Epithelial cell of esophagus (primary cell): ENCODE measurements around the gene KDM3B.
A peak's percentile ranks its signal among the peaks of the same experiment; 100 is the strongest.

Source experiments
- DNase-seq: peaks from one replicate; pipeline ENCODE4 v3.0.0; 2010; ENCODE audit warnings: low read depth
- H3K4me3 ChIP-seq: 2 replicates; pipeline ENCODE4 v1.5.1; 2011; ENCODE audit warnings: mild to moderate bottlenecking, low read length, control low read depth
- CTCF ChIP-seq: IDR thresholded peaks from 2 replicates; pipeline ENCODE4 v1.5.1; 2011; ENCODE audit warnings: low read depth, mild to moderate bottlenecking, low read length, control low read depth, inconsistent platforms; ENCODE audit not compliant: insufficient read depth; ENCODE audit errors: missing control alignments

The KDM3B gene

GRCh38 chr5:138466900-138467710 is 114.6 kb downstream of the KDM3B start:
- no peak for TF ChIP-seq CTCF
- no peak for DNase-seq

GRCh38 chr5:138467711-138468132 is 115.2 kb downstream of the KDM3B start:
- no peak for DNase-seq
- peak overlapping the region; percentile 97 for H3K4me3 ChIP-seq
- TF ChIP-seq CTCF: peak; percentile 1

More at GRCh38 chr5:138466900-138467710, 114.6 kb downstream of the KDM3B start:
- H3K4me3 ChIP-seq: peak overlapping the region; percentile 97

- TF ChIP-seq CTCF: no peak
- H3K4me3 ChIP-seq: peak overlapping the region; percentile 97
- peak; percentile 58 for DNase-seq
These were observed 115.9 kb downstream of the KDM3B start for GRCh38 chr5:138468133-138468965.

- no peak for TF ChIP-seq CTCF
- H3K4me3 ChIP-seq: no peak overlapping the region
- no peak for DNase-seq
These were observed 116.6 kb downstream of the KDM3B start for GRCh38 chr5:138468966-138469539.

GRCh38 chr5:138469540-138470321 is 117.2 kb downstream of the KDM3B start:
- DNase-seq: peak; percentile 89
- no peak for TF ChIP-seq CTCF
- no peak overlapping the region for H3K4me3 ChIP-seq

- DNase-seq: peak; percentile 86
- TF ChIP-seq CTCF: no peak
- no peak overlapping the region for H3K4me3 ChIP-seq
These were observed 118.0 kb downstream of the KDM3B start for GRCh38 chr5:138470322-138471051.
